ENCODE results near the gene TMEM229B. TPM values are rescaled to one million over a fixed set of nuclear protein-coding genes. Genes with fewer than 3 reads are reported as not detected.

TMEM229B gene
- polyA plus RNA-seq, 3 donors, result 10.2 to 18.7 (median 17.3) TPM

- H3K4me1 Mint-ChIP-seq, result peaks cover 14% of the 10 kb centered on the region
- Histone ChIP-seq H3K36me3 (replicated peaks in 1 of 2; ENCODE audit: control insufficient read depth in 1 of 2, insufficient read depth in 2 of 2, low read length in 2 of 2) (no peaks in the 10 kb centered on the region), H3K9me3 (replicated peaks in 1 of 2; ENCODE audit: control insufficient read depth in 1 of 2, insufficient read depth in 1 of 2, low read length in 2 of 2) (no peaks in the 10 kb centered on the region), H4K20me1 (ENCODE audit: insufficient read depth, low read length) (no peaks in the 10 kb centered on the region), H3K9ac (ENCODE audit: insufficient read depth, low read length, poor library complexity, severe bottlenecking) (no peak overlapping the region), H3K79me2 (ENCODE audit: insufficient read depth, low read length) (no peaks in the 10 kb centered on the region), H3K27ac (ENCODE audit: low read depth in 1 of 2, low read length in 2 of 2) (no peak overlapping the region), H2AFZ (ENCODE audit: insufficient read depth, low read depth, low read length, poor library complexity, severe bottlenecking) (no peak overlapping the region), H3K4me3 (replicated peaks in 1 of 3; ENCODE audit: low read depth in 2 of 3, low read length in 3 of 3) (no peak overlapping the region), H3K4me2 (replicated peaks; ENCODE audit: extremely low read depth, low read length, poor library complexity, severe bottlenecking) (no peak overlapping the region), H3K27me3 (ENCODE audit: control insufficient read depth in 2 of 2, insufficient read depth in 2 of 2, low read length in 2 of 2) (no peaks in the 10 kb centered on the region), H3K4me1 (ENCODE audit: control insufficient read depth in 1 of 2, insufficient read depth in 2 of 2, low read length in 2 of 2) (peaks cover 7 to 11% of the 10 kb centered on the region in 2 donors)
- peaks cover 0 to 18% of the 10 kb centered on the region in 2 donors for H3K36me3 Mint-ChIP-seq
- no peak overlapping the region for H3K4me3 Mint-ChIP-seq
- H3K27me3 Mint-ChIP-seq (ENCODE audit: low read depth in 3 of 3), result peaks cover 0 to 3% (median 0%) of the 10 kb centered on the region in 3 donors
- TF ChIP-seq CTCF (IDR thresholded peaks at IDR 0.05), result no peak
- H3K9me3 Mint-ChIP-seq, result peaks cover 0 to 2% (median 0%) of the 10 kb centered on the region in 7 donors
- DNase-seq, result no peak
- no peak overlapping the region for H3K27ac Mint-ChIP-seq
- intact Hi-C loops (cut with micrococcal nuclease), result no loop called here
- no CpG with 5 or more reads among the region's 4 CpGs for WGBS (ENCODE audit: insufficient coverage)
Measured at GRCh38 chr14:67501670-67502069, 13.1 kb upstream of the TMEM229B start.

GRCh38 chr14:67500981-67501380, 12.5 kb upstream of the TMEM229B start:
- no peak overlapping the region for H3K4me2 ChIP-seq (replicated peaks; ENCODE audit: extremely low read depth, low read length, poor library complexity, severe bottlenecking)
- no peaks in the 10 kb centered on the region for H3K36me3 ChIP-seq (replicated peaks in 1 of 2; ENCODE audit: control insufficient read depth in 1 of 2, insufficient read depth in 2 of 2, low read length in 2 of 2)
- no peaks in the 10 kb centered on the region for H3K27me3 ChIP-seq (ENCODE audit: control insufficient read depth in 2 of 2, insufficient read depth in 2 of 2, low read length in 2 of 2)
- intact Hi-C loops (cut with micrococcal nuclease), result no loop called here
- Mint-ChIP-seq H3K4me1 (peaks cover 14% of the 10 kb centered on the region), H3K27ac (no peak overlapping the region), H3K27me3 (ENCODE audit: low read depth in 3 of 3) (peaks cover 0 to 3% (median 0%) of the 10 kb centered on the region in 3 donors), H3K4me3 (no peak overlapping the region), H3K36me3 (peaks cover 0 to 14% of the 10 kb centered on the region in 2 donors), H3K9me3 (peaks cover 0 to 2% (median 0%) of the 10 kb centered on the region in 7 donors)
- H3K9ac ChIP-seq (ENCODE audit: insufficient read depth, low read length, poor library complexity, severe bottlenecking), result no peak overlapping the region
- H3K4me3 ChIP-seq (replicated peaks in 1 of 3; ENCODE audit: low read depth in 2 of 3, low read length in 3 of 3), result no peak overlapping the region
- WGBS (ENCODE audit: insufficient coverage), result no CpG with 5 or more reads among the region's 3 CpGs
- H2AFZ ChIP-seq (ENCODE audit: insufficient read depth, low read depth, low read length, poor library complexity, severe bottlenecking), result no peak overlapping the region
- no peaks in the 10 kb centered on the region for H3K79me2 ChIP-seq (ENCODE audit: insufficient read depth, low read length)
- DNase-seq, result no peak
- no peak for TF ChIP-seq CTCF (IDR thresholded peaks at IDR 0.05)
- H4K20me1 ChIP-seq (ENCODE audit: insufficient read depth, low read length), result no peaks in the 10 kb centered on the region
- peaks cover 7 to 11% of the 10 kb centered on the region in 2 donors for H3K4me1 ChIP-seq (ENCODE audit: control insufficient read depth in 1 of 2, insufficient read depth in 2 of 2, low read length in 2 of 2)
- no peaks in the 10 kb centered on the region for H3K9me3 ChIP-seq (replicated peaks in 1 of 2; ENCODE audit: control insufficient read depth in 1 of 2, insufficient read depth in 1 of 2, low read length in 2 of 2)
- no peak overlapping the region for H3K27ac ChIP-seq (ENCODE audit: low read depth in 1 of 2, low read length in 2 of 2)
